Erythroblast (primary cell): ENCODE measurements around the gene IGF2BP3.
"Not testable (repeated sequence)": the region's sequence is repeated elsewhere in the genome, so short reads cannot be mapped to it uniquely, and the experiment has no call there.

Experiments used
- DNase-seq, 2 experiments: peaks; one replicate each; lab custom pipeline; 2025; lab: John Stamatoyannopoulos, UW
- GATA1 ChIP-seq: IDR thresholded peaks from 2 replicates; pipeline ENCODE4 v1.6.1; 2011; ENCODE audit warnings: low read depth, mild to moderate bottlenecking, control low read depth, low read length, moderate library complexity
- POLR2A ChIP-seq: IDR thresholded peaks from 2 replicates; pipeline ENCODE4 v1.6.1; 2011; ENCODE audit warnings: mild to moderate bottlenecking, low read length

The IGF2BP3 gene

GRCh38 chr7:23470330-23471105 is at the start of gene IGF2BP3:
TSS of gene IGF2BP3 (minus strand) at chr7:23470491. CDS start at chr7:23470110, 381 bp downstream.
- peak; percentile 87 to 91 for DNase-seq
- TF ChIP-seq POLR2A, result no peak
- no peak for TF ChIP-seq GATA1

- no peak for TF ChIP-seq GATA1
- TF ChIP-seq POLR2A, result no peak
- no peak for DNase-seq
Measured at GRCh38 chr7:23514755-23515154, 44.5 kb upstream of the IGF2BP3 start.

GRCh38 chr7:23513746-23514145 is 43.5 kb upstream of the IGF2BP3 start:
- not testable (repeated sequence) for DNase-seq

- TF ChIP-seq GATA1 (no peak), POLR2A (no peak)
- DNase-seq, result no peak
Measured at GRCh38 chr7:23494009-23494408, 23.7 kb upstream of the IGF2BP3 start.

GRCh38 chr7:23491502-23491901 is 21.2 kb upstream of the IGF2BP3 start:
- TF ChIP-seq POLR2A, result no peak
- TF ChIP-seq GATA1, result no peak
- no peak for DNase-seq

- TF ChIP-seq POLR2A, result no peak
- TF ChIP-seq GATA1, result no peak
Measured at GRCh38 chr7:23490357-23491135, 20.3 kb upstream of the IGF2BP3 start.

GRCh38 chr7:23488714-23489113 is 18.4 kb upstream of the IGF2BP3 start:
- DNase-seq, result not testable (repeated sequence)

More at GRCh38 chr7:23490357-23491135, 20.3 kb upstream of the IGF2BP3 start:
- peak; percentile 69 to 80 for DNase-seq

- TF ChIP-seq POLR2A (no peak), GATA1 (no peak)
Measured at GRCh38 chr7:23487670-23488069, 17.4 kb upstream of the IGF2BP3 start.

GRCh38 chr7:23486002-23486773 is 15.9 kb upstream of the IGF2BP3 start:
- TF ChIP-seq GATA1 (no peak), POLR2A (no peak)
- no peak for DNase-seq

More at GRCh38 chr7:23487670-23488069, 17.4 kb upstream of the IGF2BP3 start:
- no peak for DNase-seq

GRCh38 chr7:23482686-23483085 is 12.4 kb upstream of the IGF2BP3 start:
- TF ChIP-seq POLR2A (no peak), GATA1 (no peak)
- no peak for DNase-seq

- no peak for TF ChIP-seq POLR2A
- TF ChIP-seq GATA1, result no peak
- DNase-seq, result no peak
Measured at GRCh38 chr7:23477962-23478866, 7.9 kb upstream of the IGF2BP3 start.

GRCh38 chr7:23477157-23477499 is 6.8 kb upstream of the IGF2BP3 start:
- DNase-seq, result no peak
- TF ChIP-seq GATA1, result no peak
- TF ChIP-seq POLR2A, result no peak
